ENCODE measurements around the gene ANTXRL.
"Not testable (repeated sequence)": the region's sequence is repeated elsewhere in the genome, so short reads cannot be mapped to it uniquely, and the experiment has no call there.

ANTXRL gene

GRCh38 chr10:46273506-46274477 is 13.0 kb upstream of the ANTXRL start:
- no peak for DNase-seq (ENCODE audit: low read depth in 2 of 2)

- no peak for DNase-seq (ENCODE audit: low read depth in 2 of 2)
Observed at GRCh38 chr10:46277840-46278239, 9.0 kb upstream of the ANTXRL start.

- not testable (repeated sequence) for DNase-seq (ENCODE audit: low read depth in 2 of 2)
Observed at GRCh38 chr10:46282421-46282831, 4.4 kb upstream of the ANTXRL start.

- peak; percentile 34 to 57 for DNase-seq (ENCODE audit: low read depth in 2 of 2)
Observed at GRCh38 chr10:46282842-46283574, 3.8 kb upstream of the ANTXRL start.

DNA sequence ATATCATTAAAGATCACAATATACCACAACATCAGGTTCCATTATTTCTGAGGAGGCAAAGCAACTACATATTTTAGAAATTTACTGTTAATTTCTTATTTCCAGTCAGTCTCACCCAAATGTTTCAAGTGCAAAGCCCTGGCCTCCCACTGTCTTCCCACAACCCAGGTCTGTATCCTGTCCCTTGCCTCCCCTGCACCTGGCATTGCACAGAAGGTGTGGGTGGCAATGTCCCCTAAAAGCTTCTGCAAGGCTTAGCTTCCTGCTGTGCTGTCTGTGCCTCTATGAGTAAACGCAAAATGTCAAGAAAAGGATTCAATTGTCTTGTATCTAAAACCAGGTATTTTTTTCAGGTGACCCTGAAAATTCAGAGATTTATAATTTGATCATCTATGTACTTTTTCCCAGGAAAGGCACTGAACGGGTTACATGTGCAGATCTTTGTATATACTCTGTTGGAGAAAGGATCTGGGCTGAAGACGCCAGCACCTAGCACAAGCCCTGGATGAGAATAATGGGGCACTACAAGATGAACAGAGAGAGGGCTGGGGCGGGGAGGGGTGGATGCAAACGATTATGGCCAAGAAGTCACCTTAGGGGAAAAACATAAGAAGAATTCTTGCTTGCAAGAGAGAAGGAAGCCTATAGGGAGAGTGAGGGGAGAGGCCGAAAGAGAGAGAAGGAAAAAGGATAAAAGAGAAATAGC is 3.1 kb upstream of the ANTXRL start:
- no peak for DNase-seq (ENCODE audit: low read depth in 2 of 2)

GRCh38 chr10:46284286-46285229 is 2.2 kb upstream of the ANTXRL start:
- DNase-seq (ENCODE audit: low read depth in 2 of 2) = peak; percentile 62 to 70

DNA sequence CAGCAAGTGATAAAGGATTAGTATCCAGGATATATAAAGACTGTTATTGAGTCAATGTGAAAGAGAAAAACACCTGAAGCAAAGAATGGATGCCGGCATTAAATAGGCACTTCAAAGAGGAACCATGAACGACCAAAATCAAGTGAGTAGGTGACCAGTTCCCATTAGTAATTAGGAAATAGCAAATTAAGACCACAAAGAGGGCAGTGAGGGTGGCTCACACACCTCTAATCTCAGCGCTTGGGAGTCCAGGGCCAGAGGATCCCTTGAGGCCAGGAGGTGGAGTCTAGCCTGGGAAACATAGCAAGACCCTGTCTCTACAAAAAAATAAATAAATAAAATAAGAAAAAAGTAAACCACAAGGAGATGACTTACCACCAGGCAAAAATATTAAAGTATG is 1.5 kb upstream of the ANTXRL start:
- no peak for DNase-seq (ENCODE audit: low read depth in 2 of 2)

DNA sequence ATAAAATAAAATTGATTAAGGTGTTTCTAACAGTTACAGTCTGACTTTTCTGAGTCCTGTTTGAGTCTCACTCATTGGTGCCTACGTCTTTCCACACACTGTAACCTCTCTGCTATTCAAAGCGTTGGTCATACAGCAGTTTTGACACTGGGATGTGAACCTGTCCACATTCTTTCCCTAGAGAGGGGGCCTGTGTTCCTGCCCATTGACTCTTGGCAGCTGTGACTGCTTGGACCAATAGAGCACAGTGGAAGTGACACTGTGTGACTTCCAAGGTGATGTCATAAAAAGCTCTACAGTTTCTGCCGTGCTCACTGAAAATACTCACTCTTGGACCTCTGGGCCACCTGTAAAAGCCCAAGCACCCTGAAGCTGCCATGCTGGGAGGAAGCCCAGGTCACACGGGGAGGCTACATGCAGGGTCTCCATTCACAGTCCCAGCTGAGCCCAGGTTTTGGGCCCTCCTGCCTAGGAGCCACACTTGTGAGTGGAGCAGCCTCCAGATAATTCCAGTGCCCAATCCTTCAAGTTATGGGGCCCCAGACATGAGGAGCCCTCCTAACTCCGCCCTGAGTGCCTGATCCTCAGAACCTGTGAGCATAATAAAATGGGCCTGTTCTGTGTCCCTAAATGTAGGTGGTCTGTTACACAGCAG is 704 bp upstream of the ANTXRL start:
- no peak for DNase-seq (ENCODE audit: low read depth in 2 of 2)

DNA sequence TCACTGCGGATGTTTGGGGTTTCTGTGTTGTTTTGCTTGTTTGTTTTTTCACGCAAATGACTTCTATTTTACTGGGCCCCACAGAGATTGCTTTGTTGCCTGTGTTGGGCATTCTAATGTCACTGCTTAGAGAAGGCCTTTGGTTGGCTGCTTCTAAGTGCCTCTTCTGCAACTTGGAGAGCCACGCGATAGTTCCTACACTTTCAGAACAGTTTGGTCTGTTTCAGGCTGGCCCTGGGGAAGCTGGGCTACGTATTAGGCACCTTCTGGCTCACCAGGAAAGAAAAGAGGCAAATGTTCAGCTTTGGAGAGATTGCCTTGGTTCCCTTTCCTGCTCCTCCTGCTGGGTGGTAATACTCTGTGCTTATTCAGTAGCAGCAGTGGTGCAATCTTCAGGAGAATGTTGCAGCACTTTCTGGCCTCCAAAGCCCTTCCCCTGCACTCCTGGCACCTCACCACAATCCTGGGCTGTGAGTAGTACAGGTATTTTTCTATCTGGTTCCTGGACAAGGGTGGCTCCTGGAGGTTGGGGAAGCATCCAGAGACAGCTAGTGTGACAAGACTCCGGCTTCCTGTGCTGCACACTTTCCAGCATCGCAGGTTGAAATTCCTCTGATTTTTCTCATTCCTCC is 1.2 kb downstream of the ANTXRL start:
- DNase-seq (ENCODE audit: low read depth in 2 of 2) = no peak

DNA sequence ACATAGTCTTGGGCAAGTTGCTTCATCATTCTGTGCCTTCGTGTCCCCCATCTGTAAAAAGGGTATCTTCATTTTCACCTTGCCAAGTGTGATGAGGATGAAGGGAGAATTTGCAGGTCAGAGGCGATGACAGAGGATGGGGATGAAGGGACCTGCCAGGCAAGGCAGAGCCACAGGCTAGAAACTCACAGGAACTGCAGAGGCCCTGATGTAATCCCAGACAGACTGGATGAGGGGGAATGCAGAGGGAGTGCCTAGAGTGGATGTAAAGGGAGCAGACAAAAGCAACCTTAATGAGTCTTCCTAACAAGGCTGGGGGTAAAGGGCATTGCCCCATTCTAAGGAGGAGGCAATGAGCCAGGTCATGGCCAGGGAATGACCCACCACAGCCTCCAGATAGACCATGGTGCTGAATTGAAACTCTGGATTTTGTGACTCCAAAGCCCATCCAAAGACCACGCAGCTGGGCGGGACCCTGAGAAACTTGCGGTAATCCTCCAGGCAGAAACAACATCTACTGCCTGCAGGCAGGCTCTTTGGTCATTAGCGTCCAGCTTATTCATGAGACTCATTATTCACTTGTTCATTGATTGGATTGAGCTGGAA is 1.9 kb downstream of the ANTXRL start:
- DNase-seq (ENCODE audit: low read depth in 2 of 2) = no peak

DNA sequence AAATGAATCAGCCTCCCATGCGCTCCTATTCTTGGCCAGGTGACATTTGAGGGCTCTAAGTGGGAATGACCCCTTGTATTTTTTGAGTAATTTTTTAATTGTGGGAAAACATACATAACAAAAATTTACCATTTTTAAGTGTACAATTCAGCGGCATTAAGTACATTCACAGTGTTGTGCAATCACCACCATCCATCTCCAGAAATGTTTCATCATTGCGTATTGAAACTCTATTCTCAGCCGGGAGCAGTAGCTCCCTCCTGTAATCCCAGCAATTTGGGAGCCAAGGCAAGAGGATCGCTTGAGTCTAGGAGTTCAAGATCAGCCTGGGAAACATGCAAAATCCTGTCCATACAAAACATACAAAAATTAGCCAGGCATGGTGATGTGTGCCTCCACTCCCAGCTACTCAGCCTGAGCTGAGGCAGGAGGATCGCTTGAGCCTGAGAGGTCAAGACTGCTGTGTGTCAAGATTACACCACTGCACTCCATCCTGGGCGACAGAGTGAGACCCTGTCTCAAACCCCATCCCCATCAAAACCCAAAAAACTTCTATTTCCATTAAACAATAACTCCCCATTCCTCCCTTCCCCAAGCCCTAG is 2.5 kb downstream of the ANTXRL start:
- no peak for DNase-seq (ENCODE audit: low read depth in 2 of 2)

DNA sequence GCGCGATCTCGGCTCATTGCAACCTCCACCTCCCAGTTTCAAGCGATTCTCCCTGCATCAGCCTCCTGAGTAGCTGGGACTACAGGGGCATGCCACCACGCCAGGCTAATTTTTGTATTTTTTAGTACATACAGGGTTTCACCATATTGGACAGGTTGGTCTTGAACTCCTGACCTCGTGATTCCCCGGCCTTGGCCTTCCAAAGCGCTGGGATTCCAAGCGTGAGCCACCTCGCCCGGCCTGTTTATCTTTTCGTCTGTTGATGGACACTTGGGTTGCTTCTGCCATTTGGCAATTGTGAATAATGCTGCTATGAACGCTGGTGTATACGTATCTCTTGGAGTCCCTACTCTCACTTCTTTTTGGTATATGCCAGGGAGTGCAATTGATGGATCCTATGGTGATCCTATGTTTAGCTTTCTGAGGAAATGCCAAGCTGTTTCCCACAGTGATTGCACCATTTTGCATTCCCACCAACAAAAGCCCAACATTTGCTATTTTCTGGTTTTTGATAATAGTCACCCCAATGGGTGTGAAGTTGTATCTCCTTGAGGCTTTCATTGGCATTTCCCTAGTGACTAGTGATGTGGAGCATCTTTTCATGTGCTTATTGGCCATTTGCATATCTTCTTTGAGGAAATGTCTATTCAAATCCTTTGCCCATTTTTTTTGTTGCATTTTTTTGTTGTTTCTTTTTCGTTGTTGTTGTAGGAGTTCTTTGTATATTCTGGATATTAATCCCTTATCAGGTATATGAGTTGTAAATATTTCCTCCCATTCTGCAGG is 3.5 kb downstream of the ANTXRL start:
- DNase-seq (ENCODE audit: low read depth in 2 of 2) = no peak

- DNase-seq (ENCODE audit: low read depth in 2 of 2) = no peak
Observed at GRCh38 chr10:46291817-46292572, 5.2 kb downstream of the ANTXRL start.

- no peak for DNase-seq (ENCODE audit: low read depth in 2 of 2)
Observed at GRCh38 chr10:46292573-46293023, 5.8 kb downstream of the ANTXRL start.

- DNase-seq (ENCODE audit: low read depth in 2 of 2) = no peak
Observed at GRCh38 chr10:46293228-46293627, 6.4 kb downstream of the ANTXRL start.

- no peak for DNase-seq (ENCODE audit: low read depth in 2 of 2)
Observed at GRCh38 chr10:46293832-46294640, 7.2 kb downstream of the ANTXRL start.

Measured in stimulated activated CD4-positive, alpha-beta T cell treated with anti-CD3 and anti-CD28 coated beads, Interleukin-12 subunit alpha, Interleukin-12 subunit beta, amount 100 ng/mL, for 24 hours (primary cell).